ENCODE results near the gene TMEM9. TPM values are rescaled to one million over a fixed set of nuclear protein-coding genes. Genes with fewer than 3 reads are reported as not detected.

The TMEM9 gene
- total RNA-seq, 1 donor from 2014 or later: 63.9 TPM

DNA sequence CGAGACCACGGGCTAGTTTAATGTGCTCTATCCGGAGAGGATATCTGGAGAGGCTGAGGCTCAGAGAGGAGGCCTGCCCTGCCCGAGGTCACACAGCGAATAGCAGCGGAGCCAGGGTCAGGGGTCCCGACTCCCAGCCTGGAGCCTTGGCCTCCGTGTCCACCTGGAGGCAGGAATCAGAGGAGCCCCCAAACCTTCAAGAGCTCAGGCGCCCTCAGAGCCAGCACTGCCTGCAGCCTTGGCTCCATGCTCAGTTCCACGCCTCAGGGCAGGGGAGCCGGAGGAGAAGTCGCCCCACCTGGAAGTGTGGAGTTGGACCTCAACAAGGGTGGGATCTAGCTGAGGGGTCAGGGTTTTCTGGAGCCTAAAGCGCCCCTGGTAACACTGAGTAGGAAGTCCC is 25.3 kb downstream of the TMEM9 start:
- Mint-ChIP-seq H3K36me3 (ENCODE audit: unreplicated experiment) (no peaks in the 10 kb centered on the region), H3K9me3 (ENCODE audit: unreplicated experiment) (no peaks in the 10 kb centered on the region), H3K4me1 (ENCODE audit: unreplicated experiment) (peaks cover 7% of the 10 kb centered on the region), H3K4me3 (ENCODE audit: unreplicated experiment) (no peak overlapping the region), H3K27me3 (ENCODE audit: unreplicated experiment) (peaks cover 13% of the 10 kb centered on the region), H3K27ac (ENCODE audit: unreplicated experiment) (no peak overlapping the region)
- TF ChIP-seq, protein P1, sequence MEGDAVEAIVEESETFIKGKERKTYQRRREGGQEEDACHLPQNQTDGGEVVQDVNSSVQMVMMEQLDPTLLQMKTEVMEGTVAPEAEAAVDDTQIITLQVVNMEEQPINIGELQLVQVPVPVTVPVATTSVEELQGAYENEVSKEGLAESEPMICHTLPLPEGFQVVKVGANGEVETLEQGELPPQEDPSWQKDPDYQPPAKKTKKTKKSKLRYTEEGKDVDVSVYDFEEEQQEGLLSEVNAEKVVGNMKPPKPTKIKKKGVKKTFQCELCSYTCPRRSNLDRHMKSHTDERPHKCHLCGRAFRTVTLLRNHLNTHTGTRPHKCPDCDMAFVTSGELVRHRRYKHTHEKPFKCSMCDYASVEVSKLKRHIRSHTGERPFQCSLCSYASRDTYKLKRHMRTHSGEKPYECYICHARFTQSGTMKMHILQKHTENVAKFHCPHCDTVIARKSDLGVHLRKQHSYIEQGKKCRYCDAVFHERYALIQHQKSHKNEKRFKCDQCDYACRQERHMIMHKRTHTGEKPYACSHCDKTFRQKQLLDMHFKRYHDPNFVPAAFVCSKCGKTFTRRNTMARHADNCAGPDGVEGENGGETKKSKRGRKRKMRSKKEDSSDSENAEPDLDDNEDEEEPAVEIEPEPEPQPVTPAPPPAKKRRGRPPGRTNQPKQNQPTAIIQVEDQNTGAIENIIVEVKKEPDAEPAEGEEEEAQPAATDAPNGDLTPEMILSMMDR (IDR thresholded peaks at IDR 0.05): no peak
- no peak for DNase-seq (ENCODE audit: extremely low spot score, unreplicated experiment)

DNA sequence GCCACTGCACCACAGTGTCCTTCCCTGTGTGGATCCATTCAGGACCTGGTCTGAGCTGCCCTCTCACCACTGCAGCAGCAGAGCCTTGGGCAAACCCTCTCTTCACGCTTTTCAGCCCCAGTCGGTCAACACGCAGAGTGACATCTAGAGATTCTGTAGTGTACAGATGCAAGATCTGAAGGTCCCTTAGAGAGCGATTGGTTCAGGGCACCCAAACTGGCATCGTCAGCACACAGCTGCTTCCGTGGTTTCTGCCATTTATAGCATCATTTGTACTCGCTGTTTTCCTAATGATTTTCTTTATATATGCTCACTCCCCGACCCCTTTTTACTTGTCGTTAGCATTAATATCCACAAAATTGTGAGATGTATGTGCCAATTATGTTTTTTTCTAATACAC is 25.8 kb downstream of the TMEM9 start:
- no peak for DNase-seq (ENCODE audit: extremely low spot score, unreplicated experiment)
- no peak overlapping the region for H3K4me3 Mint-ChIP-seq (ENCODE audit: unreplicated experiment)
- H3K4me1 Mint-ChIP-seq (ENCODE audit: unreplicated experiment): peaks cover 7% of the 10 kb centered on the region
- peaks cover 13% of the 10 kb centered on the region for H3K27me3 Mint-ChIP-seq (ENCODE audit: unreplicated experiment)
- H3K27ac Mint-ChIP-seq (ENCODE audit: unreplicated experiment): no peak overlapping the region
- TF ChIP-seq, protein P1 (IDR thresholded peaks at IDR 0.05): no peak
- H3K9me3 Mint-ChIP-seq (ENCODE audit: unreplicated experiment): no peaks in the 10 kb centered on the region
- H3K36me3 Mint-ChIP-seq (ENCODE audit: unreplicated experiment): no peaks in the 10 kb centered on the region

DNA sequence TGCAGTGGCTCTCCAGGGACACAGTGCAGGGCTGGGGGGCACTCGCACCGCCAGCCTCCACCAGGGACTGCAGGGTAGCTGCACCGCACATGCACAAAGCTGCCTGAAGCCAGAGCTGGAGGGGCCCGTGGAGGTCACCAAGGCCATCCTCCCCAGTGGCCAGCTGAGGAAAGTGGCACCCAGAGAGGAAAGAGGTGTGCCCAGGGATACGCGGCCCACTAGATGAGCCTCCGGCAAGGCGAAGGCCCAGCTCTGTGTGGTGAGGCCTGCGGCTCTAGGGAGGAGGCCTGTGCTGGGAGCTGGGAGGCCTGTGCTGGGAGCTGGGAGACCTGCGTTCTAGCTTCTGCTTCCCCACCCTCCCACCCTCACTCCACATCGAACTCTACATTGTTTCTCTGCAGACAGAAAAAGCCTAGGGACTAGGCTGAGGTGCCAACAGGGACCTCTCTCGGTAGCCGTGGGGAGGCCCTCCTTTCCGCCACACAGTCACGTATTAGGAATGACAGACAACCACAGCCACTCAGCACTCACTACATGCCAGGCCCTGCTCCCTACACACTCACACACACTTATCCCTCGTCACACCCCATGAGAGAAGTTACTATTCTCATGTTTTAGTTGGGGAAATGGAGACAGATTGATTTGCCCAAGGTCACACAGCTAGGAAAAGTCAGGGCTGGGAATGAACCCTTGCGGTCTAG is 26.4 kb downstream of the TMEM9 start:
- Mint-ChIP-seq H3K36me3 (ENCODE audit: unreplicated experiment) (no peaks in the 10 kb centered on the region), H3K9me3 (ENCODE audit: unreplicated experiment) (no peaks in the 10 kb centered on the region), H3K27ac (ENCODE audit: unreplicated experiment) (no peak overlapping the region), H3K4me1 (ENCODE audit: unreplicated experiment) (peaks cover 7% of the 10 kb centered on the region), H3K4me3 (ENCODE audit: unreplicated experiment) (no peak overlapping the region), H3K27me3 (ENCODE audit: unreplicated experiment) (peaks cover 13% of the 10 kb centered on the region)
- DNase-seq (ENCODE audit: extremely low spot score, unreplicated experiment): no peak
- TF ChIP-seq, protein P1 (IDR thresholded peaks at IDR 0.05): no peak

DNA sequence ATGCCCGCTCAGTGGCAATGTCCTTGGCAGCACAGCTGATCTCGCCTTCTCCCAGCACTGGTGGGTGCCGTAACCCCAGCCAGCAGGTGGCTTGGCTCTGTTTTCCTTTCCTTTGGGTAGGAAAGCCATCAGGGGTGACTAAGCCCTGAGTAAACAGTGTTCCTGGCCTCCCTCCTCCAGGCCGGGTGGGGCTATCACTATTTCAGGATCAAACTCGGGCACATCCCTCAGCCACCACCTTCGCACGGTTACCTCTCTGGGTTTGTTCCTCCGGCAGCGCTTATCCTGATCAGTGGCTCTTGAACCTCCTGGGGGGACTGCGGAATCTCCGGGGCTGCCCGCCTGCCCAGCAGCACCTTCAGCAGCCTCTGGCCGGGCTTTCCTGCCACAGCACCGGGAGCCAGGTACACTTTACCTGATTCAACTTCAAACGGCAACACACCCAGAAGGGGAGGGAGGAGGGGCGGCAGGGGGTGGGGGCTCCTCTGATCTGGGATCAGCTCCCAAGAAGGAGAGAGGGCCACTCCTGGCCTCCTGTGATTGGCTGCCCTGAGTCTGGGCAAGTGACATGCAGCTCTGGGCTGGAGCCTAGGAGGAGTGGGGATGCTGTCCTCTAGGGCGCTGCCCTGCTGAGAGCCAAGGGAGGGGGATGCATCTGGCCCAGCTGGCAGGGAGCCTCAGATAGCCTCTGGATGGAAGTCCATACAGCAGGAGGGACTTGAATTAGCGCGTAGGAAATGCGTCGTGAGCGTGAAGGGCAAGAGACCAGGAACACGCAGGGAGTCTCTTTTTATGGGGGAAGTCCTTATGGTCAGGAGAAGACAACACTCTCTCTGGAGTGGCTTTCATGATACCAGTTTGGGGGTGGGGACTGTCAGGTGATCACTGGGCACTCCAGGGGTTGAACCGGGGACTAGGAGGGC is 27.2 kb downstream of the TMEM9 start, which contains the start of gene ASCL5:
TSS of gene ASCL5 (minus strand) at position 353 of the 923 bp plus-strand sequence. CDS start 11,812 bp downstream, outside the sequence.
- TF ChIP-seq, protein P1 (IDR thresholded peaks at IDR 0.05): no peak
- Mint-ChIP-seq H3K4me3 (ENCODE audit: unreplicated experiment) (no peak within 1 kb of the TSS), H3K27me3 (ENCODE audit: unreplicated experiment) (peaks cover 13% of the 10 kb centered on the region), H3K27ac (ENCODE audit: unreplicated experiment) (no peak within 1 kb of the TSS), H3K9me3 (ENCODE audit: unreplicated experiment) (no peaks in the 10 kb centered on the region), H3K36me3 (ENCODE audit: unreplicated experiment) (no peaks in the 10 kb centered on the region), H3K4me1 (ENCODE audit: unreplicated experiment) (peaks cover 7% of the 10 kb centered on the region)
- DNase-seq (ENCODE audit: extremely low spot score, unreplicated experiment): no peak

DNA sequence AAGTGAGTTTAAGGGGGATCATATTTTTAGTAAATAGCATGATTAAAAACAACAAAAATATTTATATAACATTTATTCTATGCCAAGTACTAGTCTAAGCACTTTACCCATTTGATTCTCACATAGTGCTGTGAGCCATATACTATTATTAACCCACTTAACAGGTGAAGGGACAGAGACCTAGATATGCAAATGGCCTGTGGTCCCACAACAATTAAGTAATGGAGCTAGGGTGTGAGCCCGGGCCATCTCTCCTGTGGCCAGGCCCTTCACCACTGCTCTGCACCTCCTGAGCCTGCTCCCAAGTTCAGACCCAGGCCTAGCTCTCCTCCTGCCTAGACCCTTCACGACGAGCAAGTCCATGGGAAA is 27.8 kb downstream of the TMEM9 start:
- H3K36me3 Mint-ChIP-seq (ENCODE audit: unreplicated experiment): no peaks in the 10 kb centered on the region
- peaks cover 13% of the 10 kb centered on the region for H3K27me3 Mint-ChIP-seq (ENCODE audit: unreplicated experiment)
- no peaks in the 10 kb centered on the region for H3K9me3 Mint-ChIP-seq (ENCODE audit: unreplicated experiment)

More for the DNA sequence above, 27.8 kb downstream of the TMEM9 start:
- TF ChIP-seq, protein P1 (IDR thresholded peaks at IDR 0.05): no peak
- no peak for DNase-seq (ENCODE audit: extremely low spot score, unreplicated experiment)
- H3K4me1 Mint-ChIP-seq (ENCODE audit: unreplicated experiment): peaks cover 7% of the 10 kb centered on the region
- H3K27ac Mint-ChIP-seq (ENCODE audit: unreplicated experiment): no peak overlapping the region
- H3K4me3 Mint-ChIP-seq (ENCODE audit: unreplicated experiment): no peak overlapping the region
